ENCODE data around the gene C1orf116.

The C1orf116 gene

GRCh38 chr1:207034998-207035397, 2.4 kb upstream of the C1orf116 start:
- DNase-seq (ENCODE audit: low spot score): no peak

GRCh38 chr1:207034208-207034607, 1.7 kb upstream of the C1orf116 start:
- DNase-seq (ENCODE audit: low spot score): no peak

- no peak for DNase-seq (ENCODE audit: low spot score)
Measured at GRCh38 chr1:207033302-207033701, 746 bp upstream of the C1orf116 start.

- DNase-seq (ENCODE audit: low spot score): no peak
Measured at GRCh38 chr1:207031632-207032264, 808 bp downstream of the C1orf116 start.

DNA sequence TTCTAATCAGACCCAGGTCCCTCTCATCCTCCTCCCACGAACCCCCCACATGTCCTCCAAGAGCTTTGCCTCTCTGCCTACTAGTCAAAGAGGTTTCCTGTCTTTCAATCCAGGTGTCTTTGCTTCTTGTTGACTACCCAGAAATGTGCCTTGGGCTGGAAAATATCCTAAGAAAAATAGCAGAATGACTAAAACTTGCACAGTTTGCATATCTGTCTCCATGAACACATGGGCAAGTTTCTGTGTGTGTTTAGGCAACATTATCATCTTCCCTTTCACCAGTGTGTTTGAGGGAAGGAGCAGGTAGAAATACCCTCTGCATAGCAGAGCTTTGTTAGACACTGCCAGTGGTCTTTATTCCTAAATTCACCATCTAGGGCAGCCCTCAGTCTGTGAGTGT, 1.5 kb downstream of the C1orf116 start:
- DNase-seq (ENCODE audit: low spot score): no peak

DNA sequence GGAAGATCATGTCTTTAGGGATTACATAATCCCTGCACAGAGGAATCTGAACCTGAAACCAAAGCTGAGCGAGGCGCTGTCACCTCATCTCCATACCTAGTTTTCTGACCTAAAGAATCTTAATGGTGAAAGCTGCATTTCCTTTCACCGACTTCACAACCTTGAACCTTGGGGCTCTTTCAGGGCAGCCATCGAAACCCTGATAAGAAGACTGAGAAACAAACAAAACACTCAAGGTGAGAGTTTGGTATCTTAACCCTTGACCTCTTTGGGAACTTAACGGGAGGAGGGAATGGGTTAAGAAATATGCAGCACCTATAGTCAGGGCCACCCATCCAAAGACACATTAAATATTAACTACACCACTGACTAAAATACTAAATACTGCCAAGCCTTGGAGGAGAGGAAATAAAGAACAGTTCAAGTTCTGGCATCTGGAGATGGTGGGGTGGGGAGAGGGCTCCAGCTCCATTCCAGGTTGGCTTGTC, 2.0 kb downstream of the C1orf116 start:
- no peak for DNase-seq (ENCODE audit: low spot score)

- DNase-seq (ENCODE audit: low spot score): no peak
Measured at GRCh38 chr1:207029701-207030521, 2.6 kb downstream of the C1orf116 start.

- no peak for DNase-seq (ENCODE audit: low spot score)
Measured at GRCh38 chr1:207028884-207029650, 3.5 kb downstream of the C1orf116 start.

GRCh38 chr1:207027921-207028320, 4.6 kb downstream of the C1orf116 start:
- DNase-seq (ENCODE audit: low spot score): no peak

DNA sequence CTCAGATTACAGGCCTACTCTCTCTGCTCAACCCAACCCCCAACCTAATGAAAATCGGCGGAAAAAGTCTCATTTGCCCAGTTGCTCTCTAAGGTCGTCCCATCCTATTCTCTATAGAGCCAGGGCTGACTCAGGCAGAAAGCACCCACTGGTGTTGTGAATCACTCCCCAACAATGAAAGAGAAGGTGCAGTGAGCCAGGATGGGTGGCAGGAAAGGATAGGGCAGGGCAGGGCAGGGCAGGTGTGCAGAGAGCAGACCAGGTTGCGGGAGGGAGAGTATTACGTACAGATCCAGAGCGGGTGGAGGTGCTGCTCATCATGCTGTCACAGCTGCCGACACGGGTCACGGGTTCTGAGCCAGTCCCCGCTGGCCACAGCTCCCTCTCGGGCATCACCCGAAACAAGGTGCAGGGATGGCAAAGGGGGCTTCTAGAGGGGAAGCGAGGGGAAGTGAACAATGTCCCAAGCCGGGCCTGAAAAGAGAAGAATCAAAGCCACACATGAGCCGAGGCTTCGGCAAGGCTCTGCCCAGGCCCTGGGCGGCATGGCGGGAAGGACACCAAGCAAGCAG, 5.3 kb downstream of the C1orf116 start:
- no peak for DNase-seq (ENCODE audit: low spot score)

- DNase-seq (ENCODE audit: low spot score): no peak
Measured at GRCh38 chr1:207026104-207026534, 6.4 kb downstream of the C1orf116 start.

DNA sequence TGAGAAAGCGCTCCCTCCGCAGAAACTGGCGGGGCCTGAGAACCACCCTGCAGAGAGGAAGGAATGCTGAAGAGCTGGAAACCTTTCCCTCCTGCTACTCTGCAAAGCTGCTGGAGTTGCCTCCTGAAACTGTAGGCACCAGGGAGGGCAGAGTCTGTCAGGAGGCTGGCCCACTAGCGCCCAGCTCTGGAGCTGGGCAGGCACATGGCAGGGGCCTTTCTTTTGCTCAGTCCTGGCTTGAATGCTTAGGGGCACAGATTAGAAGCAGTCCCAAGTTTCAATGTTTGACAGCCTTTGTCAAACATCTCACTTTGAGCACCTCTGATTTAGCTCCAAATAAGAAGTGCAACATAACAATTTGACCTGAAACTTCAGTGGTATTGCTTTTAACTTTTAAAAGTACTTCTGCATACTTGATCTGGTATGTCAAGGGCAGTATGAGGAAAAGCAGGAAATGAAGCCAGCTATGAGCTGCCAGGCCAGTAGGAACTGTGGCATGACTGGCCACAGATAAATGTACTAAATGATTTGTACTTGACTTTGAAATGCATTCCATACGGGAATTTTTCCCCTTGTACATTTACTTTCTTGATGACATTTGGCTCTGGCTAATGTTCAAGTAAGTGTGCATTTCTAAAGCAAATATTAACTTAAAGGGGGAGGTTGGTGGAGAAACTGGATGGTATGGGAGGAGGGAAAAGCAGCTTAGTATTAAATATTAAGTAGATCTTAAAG, 7.2 kb downstream of the C1orf116 start:
- no peak for DNase-seq (ENCODE audit: low spot score)

DNA sequence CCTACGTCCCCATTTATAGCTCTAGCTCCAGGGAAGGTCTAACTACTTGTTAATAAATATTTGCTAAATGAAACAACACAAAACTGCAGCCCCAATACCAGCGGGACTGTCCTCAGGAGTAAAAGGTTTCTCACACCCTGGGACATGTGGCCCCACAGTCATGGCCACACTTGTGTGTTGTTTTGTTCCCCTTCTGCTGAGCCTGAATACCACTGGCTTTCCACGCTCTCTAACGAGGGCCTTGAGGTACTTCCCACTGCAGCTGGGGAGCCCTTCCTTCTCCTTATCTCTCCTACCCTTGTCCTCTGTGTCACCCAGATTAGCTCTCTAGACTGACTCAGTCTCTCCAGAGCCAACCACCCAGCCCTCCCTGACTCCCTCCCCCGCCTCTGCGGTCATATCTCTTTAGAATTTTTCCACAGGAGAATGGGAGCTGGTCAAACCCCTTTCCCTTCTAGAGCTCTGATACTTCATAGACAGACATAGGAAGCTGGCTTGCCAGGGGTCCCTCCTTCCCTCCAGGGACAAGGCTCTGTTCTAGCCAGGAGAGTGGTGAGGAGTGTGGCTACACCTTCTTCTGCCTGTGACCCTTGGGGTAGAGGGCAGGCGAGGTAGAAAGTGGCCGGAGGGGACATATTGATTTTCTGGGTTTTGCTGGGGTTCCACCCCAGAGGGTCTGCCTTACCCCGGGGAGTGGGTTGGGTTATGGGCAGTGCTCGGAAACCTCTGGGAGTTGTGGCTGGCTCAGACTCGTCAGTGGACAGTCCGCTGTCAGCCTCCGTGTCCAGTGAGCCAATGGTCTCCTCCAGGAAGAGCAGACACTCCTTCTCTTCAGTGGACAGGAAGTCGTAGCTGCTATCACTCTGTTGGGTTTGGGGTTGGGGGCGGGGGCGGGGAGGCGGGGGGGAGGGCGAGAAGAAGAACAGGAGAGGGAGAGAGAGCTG, 8.1 kb downstream of the C1orf116 start:
- no peak for DNase-seq (ENCODE audit: low spot score)

DNA sequence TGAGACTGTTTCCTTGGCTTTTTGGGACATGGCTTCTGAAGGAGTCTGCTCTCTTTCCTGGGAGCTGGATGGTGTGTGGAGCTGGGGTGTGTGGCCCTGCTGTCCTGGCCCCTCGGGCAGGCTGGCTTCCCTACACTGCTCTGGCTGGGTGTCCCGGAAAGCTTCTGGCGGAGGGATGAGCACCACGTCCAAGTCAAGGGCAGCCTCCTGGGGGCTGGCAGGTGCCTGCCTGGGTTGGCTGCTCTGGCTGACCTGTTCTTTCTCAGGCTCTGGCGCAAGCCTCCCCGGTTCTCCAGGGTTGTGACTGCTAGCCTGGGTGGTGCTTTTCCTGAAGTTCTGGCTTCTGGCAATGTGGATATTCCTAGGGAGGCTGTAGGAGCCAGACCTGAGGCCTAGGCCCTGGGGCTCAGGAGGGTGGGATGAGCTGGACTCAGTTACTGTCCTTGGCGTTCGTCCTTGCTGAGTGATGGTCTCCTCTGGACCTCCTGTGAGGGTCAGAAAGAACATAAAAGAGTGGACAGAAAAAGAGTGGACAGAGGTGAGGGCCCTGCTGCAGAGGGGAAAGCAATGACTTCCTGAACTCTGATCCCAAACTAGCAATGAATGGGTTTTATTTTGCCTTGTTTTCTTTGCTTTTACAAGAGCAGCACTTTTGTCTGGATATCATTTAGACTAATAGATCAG, 9.4 kb downstream of the C1orf116 start:
- no peak for DNase-seq (ENCODE audit: low spot score)

GRCh38 chr1:207021876-207022596, 10.5 kb downstream of the C1orf116 start:
- no peak for DNase-seq (ENCODE audit: low spot score)

- no peak for DNase-seq (ENCODE audit: low spot score)
Measured at GRCh38 chr1:207021139-207021861, 11.3 kb downstream of the C1orf116 start.

DNA sequence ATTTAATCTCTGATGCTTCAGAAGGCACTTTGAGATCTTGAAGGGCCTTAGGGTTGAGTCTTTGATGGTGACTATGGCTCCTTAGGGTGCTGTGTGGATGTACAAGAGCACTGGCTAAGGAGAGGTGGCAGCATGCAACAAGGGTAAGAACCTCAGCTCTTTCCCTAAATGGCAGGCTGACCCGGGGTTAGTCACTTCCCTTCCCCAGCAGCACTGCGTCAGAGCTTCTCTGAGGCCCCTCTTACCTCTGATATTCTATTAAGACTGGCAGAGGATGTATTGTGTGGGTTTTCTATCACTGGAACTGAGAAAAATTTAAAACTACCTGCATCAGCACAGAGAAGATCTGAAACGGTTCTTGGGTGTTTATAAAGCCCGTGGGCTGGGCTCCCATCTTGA, 11.8 kb downstream of the C1orf116 start:
- no peak for DNase-seq (ENCODE audit: low spot score)

GRCh38 chr1:207020065-207020708, 12.4 kb downstream of the C1orf116 start:
- DNase-seq (ENCODE audit: low spot score): no peak
